DND-41 (cell line): ENCODE measurements around the gene RNASE8.

Experiments
- CTCF ChIP-seq: IDR thresholded peaks from 2 replicates; pipeline ENCODE4 v1.5.1; 2012; ENCODE audit warnings: borderline replicate concordance, low read length, moderate library complexity, mild to moderate bottlenecking; ENCODE audit not compliant: poor library complexity, severe bottlenecking; ENCODE audit errors: extremely low read depth
- EZH2 ChIP-seq: IDR thresholded peaks from 3 replicates; pipeline ENCODE4 v1.6.1; 2012; ENCODE audit warnings: borderline replicate concordance, low read depth, mild to moderate bottlenecking, moderate library complexity, low read length, inconsistent platforms; ENCODE audit not compliant: severe bottlenecking

- TF ChIP-seq CTCF (no peak), EZH2 (no peak)
Measured at GRCh38 chr14:21100931-21101330, 43.3 kb downstream of the RNASE8 start, which contains the start of gene TMEM253.
